H1 (cell line): ENCODE measurements around the gene OLA1. TPM values are rescaled to one million over a fixed set of nuclear protein-coding genes. Genes with fewer than 3 reads are reported as not detected.

Experiments
- BACH1 ChIP-seq: IDR thresholded peaks from 2 replicates; pipeline ENCODE4 v1.6.1; 2012; ENCODE audit warnings: low read length, improper control_type of control experiment
- BRCA1 ChIP-seq: IDR thresholded peaks from 2 replicates; pipeline ENCODE4 v1.6.1; 2012; ENCODE audit warnings: low read depth, low read length, improper control_type of control experiment
- CTBP2 ChIP-seq: IDR thresholded peaks from 2 replicates; pipeline ENCODE4 v1.7.0; 2011; ENCODE audit warnings: borderline replicate concordance, mild to moderate bottlenecking, moderate library complexity, mixed read lengths, low read length; ENCODE audit not compliant: insufficient read depth, insufficient read length
- EGR1 ChIP-seq: IDR thresholded peaks from 2 replicates; pipeline ENCODE4 v1.6.1; 2011; ENCODE audit warnings: low read depth, low read length, borderline replicate concordance
- polyA plus RNA-seq, 7 experiments: library from polyadenylated mRNA; depleted of rRNA in 3 of 7; stranded (reverse) in 5 of 7; unstranded in 2 of 7; fragments of >200 nt in 5 of 7; fragments of 200-250 nt in 2 of 7; gene quantifications; 1 replicate in 5 of 7; 2 replicates in 1 of 7; 4 replicates in 1 of 7; pipeline versions ENCODE4 v1.2.1 to v1.2.3, GENCODE V29; 2011 to 2013; ENCODE audit warnings: missing spikeins in 2 of 7, mixed read lengths in 2 of 7
- total RNA-seq: library from RNA; stranded (reverse); fragmentation: NEBNext Ultra II Directional; extraction: Animal tissue kit (Norgen Biotek cat#: 25700); gene quantifications from 2 replicates; pipeline ENCODE4 v1.2.1, GENCODE V29; 2021
- TF ChIP-seq, protein P1 (sequence below), 3 experiments: IDR thresholded peaks; 1 replicate in 2 of 3; 2 replicates in 1 of 3; pipeline versions ENCODE4 v1.5.1 to v1.6.1; 2011; ENCODE audit warnings: low read length in 3 of 3, mild to moderate bottlenecking in 3 of 3, inconsistent platforms in 2 of 3, low read depth in 1 of 3, moderate library complexity in 1 of 3; ENCODE audit not compliant: insufficient read depth in 1 of 3; ENCODE audit errors: control extremely low read depth in 1 of 3

Gene OLA1
- total and polyA plus RNA-seq, 2 of the 8 experiments (the other 6 are each of a cell fraction or from before 2014, with no cell fraction given), result 39.3 to 158 TPM

- TF ChIP-seq, protein P1, sequence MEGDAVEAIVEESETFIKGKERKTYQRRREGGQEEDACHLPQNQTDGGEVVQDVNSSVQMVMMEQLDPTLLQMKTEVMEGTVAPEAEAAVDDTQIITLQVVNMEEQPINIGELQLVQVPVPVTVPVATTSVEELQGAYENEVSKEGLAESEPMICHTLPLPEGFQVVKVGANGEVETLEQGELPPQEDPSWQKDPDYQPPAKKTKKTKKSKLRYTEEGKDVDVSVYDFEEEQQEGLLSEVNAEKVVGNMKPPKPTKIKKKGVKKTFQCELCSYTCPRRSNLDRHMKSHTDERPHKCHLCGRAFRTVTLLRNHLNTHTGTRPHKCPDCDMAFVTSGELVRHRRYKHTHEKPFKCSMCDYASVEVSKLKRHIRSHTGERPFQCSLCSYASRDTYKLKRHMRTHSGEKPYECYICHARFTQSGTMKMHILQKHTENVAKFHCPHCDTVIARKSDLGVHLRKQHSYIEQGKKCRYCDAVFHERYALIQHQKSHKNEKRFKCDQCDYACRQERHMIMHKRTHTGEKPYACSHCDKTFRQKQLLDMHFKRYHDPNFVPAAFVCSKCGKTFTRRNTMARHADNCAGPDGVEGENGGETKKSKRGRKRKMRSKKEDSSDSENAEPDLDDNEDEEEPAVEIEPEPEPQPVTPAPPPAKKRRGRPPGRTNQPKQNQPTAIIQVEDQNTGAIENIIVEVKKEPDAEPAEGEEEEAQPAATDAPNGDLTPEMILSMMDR (IDR thresholded peaks at IDR 0.05; ENCODE audit: control extremely low read depth in 1 of 3, insufficient read depth in 1 of 3, low read depth in 1 of 3, low read length in 3 of 3), result no peak
- TF ChIP-seq EGR1 (no peak), CTBP2 (no peak), BRCA1 (no peak), BACH1 (no peak)
Observed at GRCh38 chr2:174049895-174050294, 198.4 kb downstream of the OLA1 start (continued).
